Memory B cell (primary cell): ENCODE measurements around the gene TMEM108.

ENCODE experiments used
- ATAC-seq: fragments of 150-1000 bp; cut with Tn5 transposase; 2 replicates; pipeline ENCODE4 v1.10.0; 2021; ENCODE audit warnings: low read depth, mild to moderate bottlenecking, moderate library complexity
- DNase-seq, 2 donors: peaks; one replicate each; pipeline ENCODE4 v3.0.0; 2022; ENCODE audit warnings: low spot score in 2 of 2
- H3K27ac Mint-ChIP-seq: one replicate; pipeline ENCODE4 v1.8.0; 2022; ENCODE audit warnings: mild to moderate bottlenecking, moderate library complexity, mixed read lengths
- H3K27me3 Mint-ChIP-seq: one replicate; pipeline ENCODE4 v1.8.0; 2022; ENCODE audit warnings: mixed read lengths
- H3K36me3 Mint-ChIP-seq: one replicate; pipeline ENCODE4 v1.8.0; 2022; ENCODE audit warnings: mild to moderate bottlenecking, mixed read lengths
- H3K4me1 Mint-ChIP-seq: one replicate; pipeline ENCODE4 v1.8.0; 2022; ENCODE audit warnings: mixed read lengths
- H3K4me3 Mint-ChIP-seq: one replicate; pipeline ENCODE4 v1.8.0; 2022; ENCODE audit warnings: mild to moderate bottlenecking, moderate library complexity, mixed read lengths
- H3K9me3 Mint-ChIP-seq: one replicate; pipeline ENCODE4 v1.8.0; 2022; ENCODE audit warnings: mixed read lengths

Gene TMEM108

GRCh38 chr3:133387341-133387740 lies 349.1 kb downstream of the TMEM108 start:
- H3K27me3 Mint-ChIP-seq, result peaks cover 5% of the 10 kb centered on the region
- no peaks in the 10 kb centered on the region for H3K36me3 Mint-ChIP-seq
- H3K9me3 Mint-ChIP-seq, result no peaks in the 10 kb centered on the region

GRCh38 chr3:133388696-133389395 lies 350.7 kb downstream of the TMEM108 start:
- DNase-seq, result no peak
- peaks cover 2% of the 10 kb centered on the region for H3K36me3 Mint-ChIP-seq
- H3K4me3 Mint-ChIP-seq, result no peak overlapping the region
- no peak overlapping the region for H3K27ac Mint-ChIP-seq
- H3K27me3 Mint-ChIP-seq, result peaks cover 7% of the 10 kb centered on the region
- no peak for ATAC-seq
- H3K4me1 Mint-ChIP-seq, result peaks cover 3% of the 10 kb centered on the region
- no peaks in the 10 kb centered on the region for H3K9me3 Mint-ChIP-seq

More at GRCh38 chr3:133387341-133387740, 349.1 kb downstream of the TMEM108 start:
- DNase-seq, result no peak
- no peak overlapping the region for H3K4me3 Mint-ChIP-seq
- H3K27ac Mint-ChIP-seq, result no peak overlapping the region
- no peak for ATAC-seq
- peaks cover 3% of the 10 kb centered on the region for H3K4me1 Mint-ChIP-seq

DNA sequence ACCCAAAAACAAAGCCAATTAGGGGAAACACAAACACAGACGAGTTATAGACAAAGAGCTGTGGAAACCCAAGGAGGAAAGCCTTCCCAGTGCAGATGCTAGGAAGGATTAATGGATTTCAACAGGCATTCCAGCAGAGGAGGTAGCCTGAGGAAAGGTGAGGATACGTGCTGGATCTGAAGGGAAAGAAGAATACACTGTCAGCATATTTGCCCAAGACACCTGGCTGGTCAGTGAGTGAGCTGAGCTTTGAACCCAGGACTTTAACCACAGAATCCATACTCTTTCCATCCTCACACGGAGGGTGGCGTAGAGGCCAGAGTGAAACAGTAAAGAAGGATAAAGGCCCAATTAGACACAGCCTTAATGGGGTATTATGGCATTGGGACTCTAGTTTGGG lies 352.5 kb downstream of the TMEM108 start:
- Mint-ChIP-seq H3K4me1 (peaks cover 4% of the 10 kb centered on the region), H3K36me3 (peaks cover 5% of the 10 kb centered on the region), H3K27me3 (peaks cover 5% of the 10 kb centered on the region), H3K27ac (no peak overlapping the region), H3K4me3 (no peak overlapping the region), H3K9me3 (peaks cover 5% of the 10 kb centered on the region)
- ATAC-seq, result no peak
- DNase-seq, result no peak

DNA sequence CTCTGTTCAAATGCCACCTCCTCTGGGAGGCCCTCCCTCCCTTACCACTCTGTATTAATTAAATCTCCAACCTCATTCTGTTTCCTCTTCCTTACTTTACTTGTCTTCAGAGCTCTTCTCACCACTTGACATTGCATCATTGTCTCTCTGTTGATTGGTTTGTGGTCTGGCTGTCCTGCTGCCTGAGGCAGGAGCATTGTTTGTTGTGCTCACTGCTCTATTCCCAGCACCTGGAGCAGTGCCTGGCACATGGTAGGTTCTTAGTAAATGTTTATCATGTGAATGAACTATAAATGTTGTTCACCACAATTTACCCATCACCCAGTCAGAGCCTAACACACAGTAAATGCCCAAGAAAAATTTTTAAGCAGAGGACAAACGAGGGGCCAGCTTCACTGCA lies 355.0 kb downstream of the TMEM108 start:
- Mint-ChIP-seq H3K9me3 (peaks cover 5% of the 10 kb centered on the region), H3K36me3 (peaks cover 5% of the 10 kb centered on the region), H3K27me3 (peaks cover 4% of the 10 kb centered on the region), H3K4me3 (no peak overlapping the region), H3K27ac (no peak overlapping the region), H3K4me1 (peaks cover 4% of the 10 kb centered on the region)
- DNase-seq (no peak), ATAC-seq (no peak)

GRCh38 chr3:133393691-133394474 lies 355.7 kb downstream of the TMEM108 start:
- no peak for DNase-seq
- peaks cover 5% of the 10 kb centered on the region for H3K36me3 Mint-ChIP-seq
- peaks cover 4% of the 10 kb centered on the region for H3K4me1 Mint-ChIP-seq
- peaks cover 6% of the 10 kb centered on the region for H3K27me3 Mint-ChIP-seq
- no peak overlapping the region for H3K4me3 Mint-ChIP-seq
- no peak for ATAC-seq
- peaks cover 5% of the 10 kb centered on the region for H3K9me3 Mint-ChIP-seq
- no peak overlapping the region for H3K27ac Mint-ChIP-seq

DNA sequence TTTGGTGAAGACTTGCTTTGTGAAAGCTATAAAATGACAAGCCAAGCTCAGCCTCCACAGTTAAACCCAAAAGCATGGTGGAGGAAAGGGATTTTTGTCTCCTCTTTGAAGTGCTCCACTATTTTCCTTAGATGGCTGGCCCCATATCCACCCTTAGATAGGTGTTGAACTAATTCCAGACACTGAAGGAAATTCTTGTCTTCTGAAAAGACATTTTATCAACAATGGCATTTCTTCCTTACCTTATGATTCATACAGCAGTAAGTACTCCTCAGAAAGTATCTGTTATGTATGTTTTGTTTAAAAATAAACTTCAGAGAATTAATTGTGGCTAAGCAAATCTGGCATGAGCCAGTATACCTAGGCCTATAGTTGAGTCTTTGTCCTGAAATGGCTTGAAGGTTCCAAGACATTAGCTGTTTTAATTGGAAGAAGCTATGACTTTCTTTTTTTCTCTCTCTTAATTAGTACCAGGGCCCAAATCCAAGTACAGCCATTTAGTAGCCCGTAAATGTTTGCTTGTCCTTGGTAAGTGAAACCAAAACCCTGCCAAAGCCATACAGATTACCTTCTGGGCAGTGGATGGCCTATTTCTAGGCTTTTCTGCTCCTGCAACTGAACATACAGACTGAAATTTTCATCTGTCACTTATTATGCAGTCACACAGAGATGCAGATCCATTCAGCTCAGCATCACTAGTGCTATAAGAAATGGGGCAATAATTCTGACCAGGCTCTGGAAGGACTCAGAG lies 356.5 kb downstream of the TMEM108 start:
- Mint-ChIP-seq H3K27ac (no peak overlapping the region), H3K4me1 (peaks cover 4% of the 10 kb centered on the region), H3K36me3 (peaks cover 5% of the 10 kb centered on the region), H3K4me3 (no peak overlapping the region), H3K9me3 (peaks cover 5% of the 10 kb centered on the region), H3K27me3 (peaks cover 11% of the 10 kb centered on the region)
- DNase-seq (no peak), ATAC-seq (no peak)

GRCh38 chr3:133396906-133397305 lies 358.7 kb downstream of the TMEM108 start:
- H3K4me1 Mint-ChIP-seq, result peaks cover 4% of the 10 kb centered on the region

GRCh38 chr3:133400006-133400515 lies 361.9 kb downstream of the TMEM108 start, which contains the start of gene BFSP2:
TSS of gene BFSP2 (plus strand) at chr3:133400056. CDS start at chr3:133400084, 28 bp downstream.
- peaks cover 4% of the 10 kb centered on the region for H3K4me1 Mint-ChIP-seq
- H3K36me3 Mint-ChIP-seq, result no peaks in the 10 kb centered on the region
- H3K9me3 Mint-ChIP-seq, result no peaks in the 10 kb centered on the region
- no peak within 1 kb of the TSS for H3K27ac Mint-ChIP-seq
- no peak within 1 kb of the TSS for H3K4me3 Mint-ChIP-seq
- H3K27me3 Mint-ChIP-seq, result peaks cover 9% of the 10 kb centered on the region
- ATAC-seq (no peak), DNase-seq (no peak)

More at GRCh38 chr3:133396906-133397305, 358.7 kb downstream of the TMEM108 start:
- peaks cover 11% of the 10 kb centered on the region for H3K27me3 Mint-ChIP-seq
- ATAC-seq (no peak), DNase-seq (no peak)
- H3K27ac Mint-ChIP-seq, result no peak overlapping the region
- peaks cover 5% of the 10 kb centered on the region for H3K36me3 Mint-ChIP-seq
- H3K9me3 Mint-ChIP-seq, result peaks cover 5% of the 10 kb centered on the region
- H3K4me3 Mint-ChIP-seq, result no peak overlapping the region

DNA sequence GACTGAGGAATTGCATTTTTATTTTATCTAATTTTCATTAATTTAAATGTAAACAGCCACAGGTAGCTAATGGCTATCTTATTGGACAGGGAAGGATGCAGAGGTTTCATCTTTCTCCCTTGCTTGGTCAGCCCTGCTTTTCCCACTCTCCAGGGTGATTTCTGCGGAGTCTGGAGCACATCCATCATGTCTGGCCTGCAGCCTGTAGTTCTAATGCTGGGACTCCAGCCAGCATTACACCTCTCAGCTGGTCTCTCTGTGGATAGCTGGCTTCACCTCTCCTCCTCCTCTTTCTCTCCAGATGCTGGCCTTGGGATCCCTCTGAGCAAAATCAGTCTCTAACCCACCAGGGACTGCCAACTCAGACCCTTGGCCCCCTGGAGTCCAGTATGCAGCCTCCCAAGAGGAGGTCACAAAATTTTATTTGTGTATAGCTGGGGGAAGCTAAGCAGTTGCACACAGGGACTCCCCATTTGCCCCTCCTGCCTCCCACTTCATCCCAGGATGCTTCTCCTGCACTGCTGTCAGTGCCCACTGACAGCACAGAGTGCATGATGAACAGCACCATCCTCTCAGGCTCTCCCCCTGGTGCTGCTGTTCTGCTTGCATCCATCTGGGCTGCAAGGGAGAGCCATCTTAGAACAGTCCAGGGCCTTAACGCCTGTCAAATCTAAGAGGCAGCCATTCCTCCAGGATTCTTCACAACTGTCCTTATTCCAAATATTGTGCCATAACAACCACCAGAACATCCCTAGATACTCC lies 363.4 kb downstream of the TMEM108 start:
- ATAC-seq (no peak), DNase-seq (no peak)
- Mint-ChIP-seq H3K9me3 (no peaks in the 10 kb centered on the region), H3K4me3 (no peak overlapping the region), H3K27ac (no peak overlapping the region), H3K27me3 (peaks cover 9% of the 10 kb centered on the region), H3K36me3 (no peaks in the 10 kb centered on the region), H3K4me1 (no peaks in the 10 kb centered on the region)

- no peak for DNase-seq
- no peaks in the 10 kb centered on the region for H3K36me3 Mint-ChIP-seq
- H3K9me3 Mint-ChIP-seq, result no peaks in the 10 kb centered on the region
- H3K4me1 Mint-ChIP-seq, result no peaks in the 10 kb centered on the region
- H3K27me3 Mint-ChIP-seq, result peaks cover 7% of the 10 kb centered on the region
- no peak overlapping the region for H3K4me3 Mint-ChIP-seq
- no peak overlapping the region for H3K27ac Mint-ChIP-seq
- no peak for ATAC-seq
These were observed 366.7 kb downstream of the TMEM108 start for GRCh38 chr3:133404920-133405319.

GRCh38 chr3:133408366-133408765 lies 370.2 kb downstream of the TMEM108 start:
- no peak overlapping the region for H3K27ac Mint-ChIP-seq
- H3K4me1 Mint-ChIP-seq, result peaks cover 4% of the 10 kb centered on the region
- H3K9me3 Mint-ChIP-seq, result no peaks in the 10 kb centered on the region
- H3K36me3 Mint-ChIP-seq, result no peaks in the 10 kb centered on the region
- H3K4me3 Mint-ChIP-seq, result no peak overlapping the region
- ATAC-seq (no peak), DNase-seq (no peak)
- peaks cover 11% of the 10 kb centered on the region for H3K27me3 Mint-ChIP-seq

- H3K27ac Mint-ChIP-seq, result no peak overlapping the region
- H3K27me3 Mint-ChIP-seq, result peaks cover 11% of the 10 kb centered on the region
- H3K4me1 Mint-ChIP-seq, result peaks cover 9% of the 10 kb centered on the region
- no peak overlapping the region for H3K4me3 Mint-ChIP-seq
- DNase-seq (no peak), ATAC-seq (no peak)
- no peaks in the 10 kb centered on the region for H3K9me3 Mint-ChIP-seq
- no peaks in the 10 kb centered on the region for H3K36me3 Mint-ChIP-seq
These were observed 370.8 kb downstream of the TMEM108 start for GRCh38 chr3:133408961-133409360.

GRCh38 chr3:133410191-133410892 lies 372.2 kb downstream of the TMEM108 start:
- Mint-ChIP-seq H3K4me3 (no peak overlapping the region), H3K27me3 (peaks cover 8% of the 10 kb centered on the region), H3K36me3 (no peaks in the 10 kb centered on the region), H3K27ac (no peak overlapping the region), H3K4me1 (peaks cover 11% of the 10 kb centered on the region), H3K9me3 (no peaks in the 10 kb centered on the region)
- DNase-seq (no peak), ATAC-seq (no peak)
